A673 (cell line): ENCODE measurements around the gene EMP3.

Source experiments
- EZH2 ChIP-seq: fragments of 200-600 bp; sonication (generic); IDR thresholded peaks from 2 replicates; pipeline ENCODE4 v1.6.1; 2017; ENCODE audit warnings: borderline replicate concordance, low read depth, mild to moderate bottlenecking, mixed read lengths, antibody characterized with exemption, low read length; ENCODE audit not compliant: poor library complexity, severe bottlenecking
- TF ChIP-seq, protein P1 (sequence below): fragments of 300-800, 200-600 bp; sonication (generic); conservative IDR thresholded peaks from 2 replicates; pipeline ENCODE4 v1.5.1; 2017; ENCODE audit warnings: low read depth, mild to moderate bottlenecking, antibody characterized with exemption, low read length, moderate library complexity, mixed read lengths

DNA sequence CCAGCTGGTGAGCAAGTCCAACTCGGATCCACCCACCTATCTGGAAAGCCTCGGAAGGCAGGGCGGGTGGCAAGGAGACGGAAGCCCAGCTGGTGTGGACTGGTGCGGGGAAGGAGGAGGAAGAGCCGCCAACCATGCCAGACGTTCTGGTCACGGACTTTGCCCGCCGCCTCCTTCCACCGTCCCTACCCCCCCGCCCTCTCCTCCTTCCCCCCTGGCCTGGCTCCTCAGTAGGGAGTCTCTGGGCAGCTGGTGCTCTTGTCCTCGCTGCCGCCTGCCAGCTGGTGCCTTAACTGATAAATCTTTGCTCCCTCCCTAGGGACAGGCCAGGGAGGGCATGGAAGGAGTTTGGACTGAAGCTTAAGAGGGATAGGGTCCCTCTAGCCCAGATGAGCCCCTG, 43.6 kb downstream of the EMP3 start:
- TF ChIP-seq, protein P1, sequence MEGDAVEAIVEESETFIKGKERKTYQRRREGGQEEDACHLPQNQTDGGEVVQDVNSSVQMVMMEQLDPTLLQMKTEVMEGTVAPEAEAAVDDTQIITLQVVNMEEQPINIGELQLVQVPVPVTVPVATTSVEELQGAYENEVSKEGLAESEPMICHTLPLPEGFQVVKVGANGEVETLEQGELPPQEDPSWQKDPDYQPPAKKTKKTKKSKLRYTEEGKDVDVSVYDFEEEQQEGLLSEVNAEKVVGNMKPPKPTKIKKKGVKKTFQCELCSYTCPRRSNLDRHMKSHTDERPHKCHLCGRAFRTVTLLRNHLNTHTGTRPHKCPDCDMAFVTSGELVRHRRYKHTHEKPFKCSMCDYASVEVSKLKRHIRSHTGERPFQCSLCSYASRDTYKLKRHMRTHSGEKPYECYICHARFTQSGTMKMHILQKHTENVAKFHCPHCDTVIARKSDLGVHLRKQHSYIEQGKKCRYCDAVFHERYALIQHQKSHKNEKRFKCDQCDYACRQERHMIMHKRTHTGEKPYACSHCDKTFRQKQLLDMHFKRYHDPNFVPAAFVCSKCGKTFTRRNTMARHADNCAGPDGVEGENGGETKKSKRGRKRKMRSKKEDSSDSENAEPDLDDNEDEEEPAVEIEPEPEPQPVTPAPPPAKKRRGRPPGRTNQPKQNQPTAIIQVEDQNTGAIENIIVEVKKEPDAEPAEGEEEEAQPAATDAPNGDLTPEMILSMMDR, result no peak
- TF ChIP-seq EZH2, result no peak
